Tibial nerve (tissue), 4 donors: ENCODE results near the gene NKX2-2. TPM values are rescaled to one million over a fixed set of nuclear protein-coding genes. Genes with fewer than 3 reads are reported as not detected.

ENCODE experiments used
- DNase-seq, 2 donors: peaks; one replicate each; pipeline ENCODE4 v3.0.0-alpha.2; 2019; ENCODE audit warnings: low spot score in 2 of 2
- H3K27ac ChIP-seq, 4 donors: fragments of 200-600 bp; sonication (generic) in 3 of 4; one replicate each; pipeline ENCODE4 v1.5.1; 2017 to 2019; ENCODE audit warnings: mild to moderate bottlenecking in 1 of 4
- H3K27me3 ChIP-seq, 2 donors: fragments of 200-600 bp; sonication (generic) in 1 of 2; one replicate each; pipeline versions ENCODE4 v1.5.1 to v1.6.0; 2017 to 2019
- H3K36me3 ChIP-seq, 3 donors: fragments of 200-600 bp; sonication (generic); one replicate each; pipeline ENCODE4 v1.5.1; 2018 to 2019
- H3K4me1 ChIP-seq, 4 donors: fragments of 200-600 bp; sonication (generic) in 3 of 4; one replicate each; pipeline ENCODE4 v1.5.1; 2017 to 2019
- H3K4me3 ChIP-seq, 4 donors: fragments of 200-600 bp; sonication (generic) in 3 of 4; one replicate each; pipeline ENCODE4 v1.5.1; 2017 to 2019; ENCODE audit warnings: mild to moderate bottlenecking in 1 of 4, moderate library complexity in 1 of 4
- H3K9me3 ChIP-seq, 4 donors: fragments of 200-600 bp; sonication (generic) in 3 of 4; one replicate each; pipeline ENCODE4 v1.5.1; 2017 to 2019
- EP300 ChIP-seq, 2 donors: sonication (generic); formaldehyde crosslinking; IDR thresholded peaks; one replicate each; pipeline ENCODE4 v1.6.1; 2017; ENCODE audit warnings: antibody characterized with exemption in 2 of 2, mild to moderate bottlenecking in 1 of 2
- POLR2A ChIP-seq, 2 donors: fragments of 450-650 bp; IDR thresholded peaks; one replicate each; pipeline ENCODE4 v1.6.1; 2017; ENCODE audit warnings: antibody characterized with exemption in 2 of 2, mild to moderate bottlenecking in 2 of 2, moderate library complexity in 2 of 2
- WGBS, 2 donors: methylation state at CpG; one replicate each; pipeline ENCODE4 v1.1.5; 2018; 5-methylcytosine and 5-hydroxymethylcytosine counted together
- total RNA-seq, 4 donors: library from RNA; depleted of rRNA; stranded (reverse); fragments of >200 nt; gene quantifications; one replicate each; pipeline ENCODE4 v1.1.0, GENCODE V29; 2016
- TF ChIP-seq, protein P1 (sequence below), 5 experiments: fragments of 200-600 bp in 3 of 5; fragments of 450-650 bp in 2 of 5; sonication (generic) in 3 of 5; IDR thresholded peaks; one replicate each; pipeline ENCODE4 v1.5.1; 2016 to 2019; ENCODE audit warnings: antibody characterized with exemption in 5 of 5, mild to moderate bottlenecking in 3 of 5, moderate library complexity in 2 of 5

Gene NKX2-2
- total RNA-seq, 4 donors from 2014 or later: not detected

DNA sequence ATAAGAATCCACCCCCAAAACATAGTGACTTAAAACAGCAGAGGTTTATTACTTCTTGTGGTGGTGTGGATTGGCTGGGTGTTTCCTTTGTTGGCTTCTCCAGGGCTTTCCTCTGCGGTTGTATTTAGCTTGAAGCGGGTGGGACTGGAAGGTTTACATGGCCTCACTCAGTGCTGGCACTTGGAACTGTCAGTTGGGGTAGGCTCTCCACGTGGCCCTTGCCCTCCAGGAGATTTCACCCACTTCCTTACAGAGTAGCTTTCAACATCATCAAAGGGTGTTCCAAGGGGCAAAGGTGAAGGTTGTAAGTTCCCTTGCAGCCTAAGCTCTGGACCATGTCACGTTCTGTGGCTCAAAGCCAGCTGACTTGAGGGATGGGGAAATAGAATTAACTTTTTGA lies 32.5 kb upstream of the NKX2-2 start:
- Histone ChIP-seq H3K9me3 (no peaks in the 10 kb centered on the region), H3K27me3 (no peaks in the 10 kb centered on the region), H3K4me1 (no peaks in the 10 kb centered on the region), H3K36me3 (no peaks in the 10 kb centered on the region), H3K4me3 (no peak overlapping the region), H3K27ac (no peak overlapping the region)
- TF ChIP-seq POLR2A (IDR thresholded peaks at IDR 0.05) (no peak), EP300 (IDR thresholded peaks at IDR 0.05) (no peak)
- TF ChIP-seq, protein P1, sequence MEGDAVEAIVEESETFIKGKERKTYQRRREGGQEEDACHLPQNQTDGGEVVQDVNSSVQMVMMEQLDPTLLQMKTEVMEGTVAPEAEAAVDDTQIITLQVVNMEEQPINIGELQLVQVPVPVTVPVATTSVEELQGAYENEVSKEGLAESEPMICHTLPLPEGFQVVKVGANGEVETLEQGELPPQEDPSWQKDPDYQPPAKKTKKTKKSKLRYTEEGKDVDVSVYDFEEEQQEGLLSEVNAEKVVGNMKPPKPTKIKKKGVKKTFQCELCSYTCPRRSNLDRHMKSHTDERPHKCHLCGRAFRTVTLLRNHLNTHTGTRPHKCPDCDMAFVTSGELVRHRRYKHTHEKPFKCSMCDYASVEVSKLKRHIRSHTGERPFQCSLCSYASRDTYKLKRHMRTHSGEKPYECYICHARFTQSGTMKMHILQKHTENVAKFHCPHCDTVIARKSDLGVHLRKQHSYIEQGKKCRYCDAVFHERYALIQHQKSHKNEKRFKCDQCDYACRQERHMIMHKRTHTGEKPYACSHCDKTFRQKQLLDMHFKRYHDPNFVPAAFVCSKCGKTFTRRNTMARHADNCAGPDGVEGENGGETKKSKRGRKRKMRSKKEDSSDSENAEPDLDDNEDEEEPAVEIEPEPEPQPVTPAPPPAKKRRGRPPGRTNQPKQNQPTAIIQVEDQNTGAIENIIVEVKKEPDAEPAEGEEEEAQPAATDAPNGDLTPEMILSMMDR (IDR thresholded peaks at IDR 0.05): no peak
- no peak for DNase-seq
- 17 to 34% methylated on average over 4 of the region's 4 CpGs for WGBS, 2 donors

DNA sequence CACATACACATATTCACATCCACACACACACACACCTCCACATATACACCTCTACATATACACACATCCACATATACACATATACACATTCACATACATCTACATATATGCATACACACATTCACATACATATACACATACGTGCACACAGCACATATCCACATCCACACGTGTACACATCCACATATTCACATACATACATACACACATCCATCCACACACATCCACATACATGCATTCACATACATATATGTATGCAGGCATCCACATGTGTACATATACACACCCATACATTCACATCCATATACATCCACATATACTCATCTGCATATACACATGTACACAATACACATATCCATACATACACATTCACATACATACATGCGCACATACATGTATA lies 25.6 kb upstream of the NKX2-2 start:
- DNase-seq: no peak
- Histone ChIP-seq H3K27me3 (peaks cover 0 to 8% of the 10 kb centered on the region in 2 donors), H3K36me3 (no peaks in the 10 kb centered on the region), H3K4me3 (no peak overlapping the region), H3K4me1 (no peaks in the 10 kb centered on the region), H3K9me3 (no peaks in the 10 kb centered on the region), H3K27ac (no peak overlapping the region)
- TF ChIP-seq POLR2A (IDR thresholded peaks at IDR 0.05) (no peak), EP300 (IDR thresholded peaks at IDR 0.05) (no peak)
- TF ChIP-seq, protein P1 (IDR thresholded peaks at IDR 0.05): no peak
- WGBS, 2 donors: 84 to 88% methylated on average over 3 of the region's 3 CpGs

DNA sequence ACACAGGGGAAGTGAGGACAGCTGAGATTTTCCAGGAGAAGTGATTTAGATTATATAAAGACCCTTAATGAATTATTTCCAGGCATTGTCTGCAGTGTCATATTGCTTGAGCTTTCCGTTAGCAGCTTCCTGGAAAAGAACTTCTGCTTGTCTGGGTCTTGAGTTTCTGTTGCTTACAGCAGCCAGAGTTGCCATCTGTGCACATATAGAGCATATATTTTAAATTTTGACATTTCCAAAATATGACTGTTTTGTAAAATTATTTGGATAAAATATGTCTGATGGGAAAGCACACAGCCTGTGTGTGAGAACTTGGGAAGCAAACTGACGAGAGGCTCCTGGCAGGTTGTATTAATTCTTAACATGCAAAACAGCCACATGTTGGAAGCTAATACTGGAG lies 21.0 kb upstream of the NKX2-2 start:
- Histone ChIP-seq H3K27ac (no peak overlapping the region), H3K9me3 (no peaks in the 10 kb centered on the region), H3K4me1 (no peaks in the 10 kb centered on the region), H3K27me3 (peaks cover 0 to 18% of the 10 kb centered on the region in 2 donors), H3K4me3 (no peak overlapping the region), H3K36me3 (no peaks in the 10 kb centered on the region)
- TF ChIP-seq, protein P1 (IDR thresholded peaks at IDR 0.05): no peak
- no peak for TF ChIP-seq EP300 (IDR thresholded peaks at IDR 0.05)
- DNase-seq: no peak
- WGBS, 2 donors: 52% methylated on average over 2 of the region's 2 CpGs

DNA sequence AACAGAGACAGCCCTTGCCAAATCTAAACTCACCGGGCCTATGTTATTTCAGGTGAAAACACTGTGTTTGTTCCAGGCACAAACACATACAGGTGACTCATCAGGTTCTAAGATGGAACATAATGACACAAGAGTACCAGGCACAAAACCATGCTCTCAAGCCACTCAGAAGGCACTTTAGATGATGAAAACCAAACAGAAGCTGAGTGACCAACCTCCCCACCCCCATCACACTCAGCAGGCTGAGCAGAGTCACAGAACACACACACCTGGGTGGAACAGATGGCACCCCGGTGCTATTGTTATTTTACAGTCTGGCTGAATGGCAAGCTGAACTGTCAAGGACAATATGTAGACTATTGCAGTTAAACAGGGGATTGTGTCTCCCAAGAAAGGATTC lies 20.6 kb upstream of the NKX2-2 start:
- WGBS, 2 donors: 75 to 79% methylated on average over 2 of the region's 2 CpGs

DNA sequence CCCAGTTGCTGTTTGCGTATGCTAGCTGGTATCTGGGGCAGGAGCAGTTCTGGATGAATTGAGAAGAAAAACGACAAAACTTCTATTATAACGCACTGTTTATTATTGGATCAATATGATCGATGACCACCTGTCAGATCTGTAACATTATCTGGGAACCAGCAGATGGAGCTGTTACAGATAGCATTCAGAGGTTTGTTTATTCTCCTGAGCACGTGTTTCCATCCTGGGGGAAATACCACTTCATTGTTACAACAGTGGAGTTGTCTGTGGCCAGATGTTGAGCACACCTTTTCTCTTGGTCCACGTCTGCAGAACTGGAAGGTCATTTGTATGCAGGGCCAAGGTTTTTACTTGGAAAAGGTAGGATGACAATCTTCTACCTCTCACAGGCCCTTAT lies 16.0 kb upstream of the NKX2-2 start:
- TF ChIP-seq, protein P1 (IDR thresholded peaks at IDR 0.05): no peak
- TF ChIP-seq EP300 (IDR thresholded peaks at IDR 0.05): no peak
- TF ChIP-seq POLR2A (IDR thresholded peaks at IDR 0.05): no peak
- no peak for DNase-seq
- Histone ChIP-seq H3K9me3 (no peaks in the 10 kb centered on the region), H3K4me1 (no peaks in the 10 kb centered on the region), H3K4me3 (no peak overlapping the region), H3K27me3 (peaks cover 0 to 44% of the 10 kb centered on the region in 2 donors), H3K27ac (no peak overlapping the region), H3K36me3 (no peaks in the 10 kb centered on the region)
- 45 to 47% methylated on average over 6 of the region's 6 CpGs for WGBS, 2 donors

More for the DNA sequence above, 20.6 kb upstream of the NKX2-2 start:
- H3K4me3 ChIP-seq: no peak overlapping the region
- no peaks in the 10 kb centered on the region for H3K9me3 ChIP-seq
- no peaks in the 10 kb centered on the region for H3K4me1 ChIP-seq
- peaks cover 0 to 18% of the 10 kb centered on the region in 2 donors for H3K27me3 ChIP-seq
- TF ChIP-seq POLR2A (IDR thresholded peaks at IDR 0.05): no peak
- H3K36me3 ChIP-seq: no peaks in the 10 kb centered on the region
- no peak for DNase-seq
- H3K27ac ChIP-seq: no peak overlapping the region

DNA sequence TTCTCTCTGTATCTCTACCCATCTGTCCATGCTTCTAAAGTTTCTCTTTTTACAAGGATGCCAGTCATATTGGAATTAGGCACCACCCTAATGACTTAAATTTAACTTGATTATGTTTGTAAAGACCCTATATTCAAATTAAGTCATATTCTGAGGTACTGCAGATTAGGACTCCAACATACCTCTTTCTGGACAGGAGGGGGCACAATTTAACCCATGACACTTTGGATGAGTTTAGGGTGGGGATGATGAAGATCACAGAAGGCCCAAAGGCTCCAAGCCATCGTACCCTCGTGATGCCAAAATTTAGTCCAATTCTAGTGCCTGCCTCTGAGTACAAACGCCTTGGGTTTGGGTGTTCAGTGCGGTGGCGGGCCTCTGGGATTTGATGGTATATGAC lies 15.0 kb upstream of the NKX2-2 start:
- DNase-seq: no peak
- Histone ChIP-seq H3K27ac (no peak overlapping the region), H3K4me1 (no peaks in the 10 kb centered on the region), H3K4me3 (no peak overlapping the region), H3K27me3 (peaks cover 0 to 46% of the 10 kb centered on the region in 2 donors), H3K36me3 (no peaks in the 10 kb centered on the region), H3K9me3 (no peaks in the 10 kb centered on the region)
- WGBS, 2 donors: 88 to 91% methylated on average over 5 of the region's 5 CpGs
- TF ChIP-seq EP300 (IDR thresholded peaks at IDR 0.05): no peak
- TF ChIP-seq, protein P1 (IDR thresholded peaks at IDR 0.05): no peak
- TF ChIP-seq POLR2A (IDR thresholded peaks at IDR 0.05): no peak
